SIG-M5 treated with dmso at 0.1 percent for 504 hours (cell line): ENCODE data around the gene TEX26.

Experiments used
- DNase-seq: peaks from one replicate; lab custom pipeline; 2025; ENCODE audit not compliant: unreplicated experiment; lab: John Stamatoyannopoulos, UW

The TEX26 gene

DNA sequence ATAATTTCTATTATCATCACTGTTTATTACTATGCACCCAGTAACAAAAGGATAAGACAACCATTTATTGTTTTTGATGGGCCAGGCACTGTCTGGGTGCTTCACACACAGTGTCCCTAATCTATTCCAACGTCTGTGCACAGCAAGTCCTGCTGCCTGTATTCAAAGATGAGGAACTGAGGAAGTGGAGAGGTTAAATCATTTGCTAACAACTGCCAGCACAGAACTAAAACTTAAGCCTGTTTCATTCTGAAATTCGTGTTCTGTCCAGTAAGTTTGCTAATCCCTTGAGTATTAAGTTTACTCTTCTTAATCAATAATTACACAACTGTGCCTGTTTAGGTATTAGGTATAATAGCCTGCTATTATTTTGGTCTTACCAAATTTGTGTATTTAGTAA is 41.9 kb downstream of the TEX26 start:
- DNase-seq: no peak

DNA sequence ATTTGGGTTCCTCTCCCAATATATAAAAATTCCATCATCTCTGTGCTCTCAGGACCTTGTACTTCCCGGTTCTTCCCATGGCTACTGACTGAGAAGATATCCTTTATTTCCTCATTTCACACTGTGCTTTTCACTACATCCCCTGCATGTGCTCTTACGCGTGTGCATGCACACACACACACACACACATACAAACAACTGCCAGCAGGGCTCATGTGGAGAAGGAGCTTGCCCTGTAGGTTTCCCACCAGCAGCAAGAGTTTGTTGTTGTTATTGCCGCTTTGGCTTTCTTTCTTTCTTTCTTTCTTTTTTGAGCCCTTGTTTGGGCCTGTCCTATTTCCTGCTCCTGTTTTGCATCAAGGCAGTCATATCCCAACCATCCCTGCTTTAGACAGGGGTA is 43.6 kb downstream of the TEX26 start:
- DNase-seq: no peak

DNA sequence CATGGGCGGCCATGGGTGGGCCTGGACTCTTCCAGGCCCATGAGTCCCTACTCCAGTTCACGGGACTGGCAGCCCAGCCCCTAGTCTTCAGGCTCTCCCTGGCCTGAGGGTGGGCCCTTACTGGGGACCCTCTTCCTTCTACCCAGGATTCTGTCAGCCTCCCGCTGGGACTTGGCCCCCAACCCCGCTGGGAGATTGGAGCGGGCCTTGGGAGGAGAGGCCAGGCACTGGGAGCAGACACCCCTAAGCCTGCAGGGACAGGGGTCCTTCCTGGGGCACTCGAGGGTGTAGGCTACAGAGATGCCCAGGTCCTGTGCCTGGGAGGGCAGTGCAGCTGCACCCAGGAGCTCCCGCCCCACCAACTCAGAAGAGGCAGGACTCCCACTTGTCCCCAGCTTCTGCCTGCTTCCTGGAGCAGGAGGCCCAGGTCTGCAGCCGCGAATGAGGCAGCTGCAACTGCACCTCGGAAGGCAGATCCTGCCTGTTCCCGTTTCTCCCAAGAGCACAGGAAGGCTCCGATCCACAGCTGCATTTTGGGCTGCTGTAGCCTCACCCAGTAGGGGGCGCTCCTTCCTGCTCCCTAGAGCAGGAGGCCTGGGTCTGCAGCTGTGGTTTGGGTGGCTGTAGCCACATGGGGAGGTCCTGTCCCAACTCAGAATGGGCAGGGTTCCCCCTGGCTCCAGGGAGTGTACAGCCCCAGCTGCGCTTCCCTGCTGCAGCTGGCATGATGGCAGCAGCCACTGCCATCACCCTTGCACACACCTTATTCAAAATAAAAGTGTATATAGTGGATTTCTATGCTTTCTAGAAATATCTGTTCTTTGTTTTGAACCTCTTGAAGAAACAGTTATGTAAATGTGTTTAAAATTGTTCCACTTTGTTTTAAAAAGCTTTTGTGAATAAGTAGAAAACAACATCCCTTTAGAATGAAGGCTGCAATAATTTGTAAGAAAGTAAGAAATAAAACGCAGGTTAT is 46.8 kb downstream of the TEX26 start:
- peak; percentile 14 for DNase-seq

GRCh38 chr13:30982506-30982905 is 50.0 kb downstream of the TEX26 start:
- no peak for DNase-seq

- no peak for DNase-seq
These were observed 50.5 kb downstream of the TEX26 start for GRCh38 chr13:30982906-30983305.

- DNase-seq: no peak
These were observed 51.0 kb downstream of the TEX26 start for GRCh38 chr13:30983431-30983830.

GRCh38 chr13:30984620-30985019 is 52.2 kb downstream of the TEX26 start:
- DNase-seq: no peak

GRCh38 chr13:30985637-30986205 is 53.3 kb downstream of the TEX26 start:
- no peak for DNase-seq

- DNase-seq: no peak
These were observed 58.7 kb downstream of the TEX26 start for GRCh38 chr13:30991184-30991583.

DNA sequence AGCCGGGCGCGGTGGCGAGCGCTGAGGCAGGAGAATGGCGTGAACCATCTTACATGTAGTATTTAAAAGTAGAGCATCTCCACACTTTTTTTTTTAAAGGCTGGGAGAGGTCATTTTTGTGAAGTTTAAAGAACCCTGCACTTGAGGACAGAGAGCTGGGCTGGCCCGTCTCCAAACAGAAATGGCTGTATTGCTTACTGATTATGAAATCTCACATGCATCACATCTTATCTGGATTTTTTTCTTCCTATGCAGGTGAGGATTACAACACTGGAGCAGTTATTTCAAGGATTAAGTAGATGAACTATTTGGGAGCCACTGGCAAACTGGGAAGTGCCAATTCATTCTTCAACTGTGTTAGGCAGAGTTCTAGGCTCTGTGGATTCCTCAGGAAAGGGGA is 59.5 kb downstream of the TEX26 start:
- no peak for DNase-seq

- DNase-seq: no peak
These were observed 62.9 kb downstream of the TEX26 start for GRCh38 chr13:30995331-30995730.

DNA sequence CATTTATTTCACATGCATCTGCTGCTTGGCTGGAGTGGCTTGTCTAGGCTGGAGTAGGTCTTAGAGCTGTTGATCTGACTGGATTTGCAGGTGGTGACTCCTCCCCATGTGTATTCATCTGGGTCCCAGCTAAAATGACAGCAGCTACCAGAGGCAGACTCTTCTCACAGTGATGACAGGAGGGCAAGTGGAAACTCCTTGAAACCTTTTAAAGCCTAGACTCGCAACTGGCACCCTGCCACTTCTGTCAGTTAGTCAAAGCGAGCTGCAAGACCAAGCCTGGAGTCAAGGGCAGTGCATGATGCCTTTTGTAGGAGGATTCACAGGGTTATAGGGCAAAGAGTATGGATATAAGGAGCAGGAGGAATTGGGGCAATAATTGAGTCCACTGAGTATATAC is 65.2 kb downstream of the TEX26 start:
- no peak for DNase-seq

- no peak for DNase-seq
These were observed 66.0 kb downstream of the TEX26 start for GRCh38 chr13:30998136-30999088.

DNA sequence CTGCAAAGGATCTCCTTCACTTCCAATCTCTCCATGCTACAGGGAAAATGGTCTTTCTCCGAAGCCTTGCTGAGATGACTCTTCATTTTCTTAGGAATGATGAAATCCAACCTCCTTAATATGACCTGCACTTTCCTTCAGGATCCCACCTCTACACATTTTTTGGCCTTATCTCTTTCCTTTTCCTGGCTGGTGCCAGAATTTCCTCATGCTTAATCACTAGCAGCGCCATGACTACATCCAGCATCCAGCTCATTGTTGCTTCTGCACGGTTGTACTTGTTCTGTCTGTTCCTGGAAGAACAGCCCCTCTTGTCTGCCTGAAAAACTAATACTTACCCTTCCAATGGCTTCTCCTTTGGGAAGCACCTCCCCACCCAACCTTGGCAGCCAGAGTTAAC is 68.4 kb downstream of the TEX26 start:
- no peak for DNase-seq

GRCh38 chr13:31001647-31002046 is 69.2 kb downstream of the TEX26 start:
- no peak for DNase-seq

GRCh38 chr13:31005066-31005465 is 72.6 kb downstream of the TEX26 start:
- DNase-seq: no peak

- DNase-seq: no peak
These were observed 75.0 kb downstream of the TEX26 start for GRCh38 chr13:31007417-31007816.

GRCh38 chr13:31008400-31009115 is 76.1 kb downstream of the TEX26 start:
- no peak for DNase-seq

DNA sequence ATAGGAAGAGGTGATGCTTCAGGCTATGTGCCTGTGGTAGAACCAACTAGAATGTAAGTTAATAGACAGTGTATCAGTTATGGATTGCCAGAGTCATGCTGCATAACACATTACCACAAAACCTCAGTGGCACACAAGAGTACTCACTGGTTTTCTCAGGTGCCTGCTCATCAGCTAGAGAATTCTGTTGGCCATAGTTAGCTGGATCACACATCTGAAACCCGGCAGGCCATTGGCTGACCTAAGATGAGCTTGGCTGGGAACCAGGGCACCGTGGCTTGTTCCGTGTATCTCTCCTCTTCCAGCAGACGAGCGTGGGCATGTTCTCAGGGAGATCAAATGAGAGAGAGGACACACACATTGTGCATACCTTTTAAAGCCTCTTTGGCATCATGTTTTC is 76.7 kb downstream of the TEX26 start:
- DNase-seq: no peak

DNA sequence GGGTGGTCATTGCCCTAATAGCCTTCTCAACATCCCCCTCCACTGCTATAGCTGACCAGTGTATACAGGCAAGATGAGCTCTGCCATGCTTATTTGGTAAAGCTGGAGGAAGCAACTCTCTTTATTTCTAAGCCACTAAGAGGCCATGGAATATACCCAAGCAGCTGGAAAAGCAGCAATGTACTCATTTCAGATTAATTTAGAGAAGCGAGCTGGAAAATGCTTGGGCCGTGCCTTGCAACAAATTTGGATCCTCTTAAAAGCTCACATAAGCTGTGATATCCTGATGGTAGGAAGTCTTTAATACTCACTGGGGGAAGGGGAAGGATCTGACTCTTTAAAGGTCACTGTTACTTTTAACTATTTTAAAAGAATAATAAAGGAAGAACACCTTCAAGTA is 77.8 kb downstream of the TEX26 start:
- no peak for DNase-seq
